HepG2 (cell line): ENCODE results near the gene SLC16A5. TPM values are rescaled to one million over a fixed set of nuclear protein-coding genes. Genes with fewer than 3 reads are reported as not detected.
A peak's percentile ranks its signal among the peaks of the same experiment; 100 is the strongest.

Experiments used
- ATAC-seq: fragments of 200-7000 bp; cut with Tn5 transposase; 3 replicates; pipeline ENCODE4 v1.9.1; 2020; ENCODE audit warnings: mild to moderate bottlenecking, moderate library complexity
- BruUV-seq: library from RNA; stranded (reverse); fragments of 400-500 nt; replicated peaks from 2 replicates; lab custom pipeline; 2021; lab: Mats Ljungman, UMichigan
- CTCF ChIA-PET: fragments of 300-600 bp; formaldehyde crosslinking; extraction: SDS; loops from one replicate; lab custom pipeline; 2021; ENCODE audit warnings: low total read pairs, inconsistent platforms, low intra/inter-chr PET ratio; lab: Yijun Ruan, JAX
- POLR2A ChIA-PET: fragments of 350-600 bp; sonication (Branson Sonifier 250); formaldehyde crosslinking; loops from one replicate; lab custom pipeline; 2020; ENCODE audit warnings: antibody characterized with exemption, inconsistent platforms; lab: Yijun Ruan, JAX
- DNase-seq: peaks from one replicate; pipeline ENCODE4 v3.0.0-alpha.2; 2015; ENCODE audit warnings: low spot score
- FAIRE-seq: peaks from 3 replicates; lab custom pipeline; 2011; peaks lifted over from hg19 to GRCh38; lab: Jason Lieb, UNC
- H2AFZ ChIP-seq: one replicate; pipeline ENCODE4 v1.6.1; 2011; ENCODE audit warnings: low read length, inconsistent platforms
- H3K27ac ChIP-seq: fragments of 300-600 bp; 3 replicates; pipeline ENCODE4 v1.8.0; 2011; ENCODE audit warnings: mixed run types, mild to moderate bottlenecking, mixed read lengths, low read length, inconsistent platforms; ENCODE audit not compliant: insufficient read depth; ENCODE audit errors: extremely low read length
- H3K27me3 ChIP-seq, 2 experiments: fragments of 200-600 bp in 1 of 2; 2 replicates in 1 of 2; 3 replicates in 1 of 2; pipeline versions ENCODE4 v1.6.0 to v1.8.0; 2011; ENCODE audit warnings: low read length in 2 of 2, mild to moderate bottlenecking in 2 of 2, moderate library complexity in 2 of 2, inconsistent platforms in 1 of 2; ENCODE audit not compliant: insufficient read depth in 2 of 2, control insufficient read depth in 1 of 2
- H3K36me3 ChIP-seq, 2 experiments: fragments of 200-600 bp in 1 of 2; replicated peaks in 1 of 2; 2 replicates in 1 of 2; 3 replicates in 1 of 2; pipeline versions ENCODE4 v1.5.1 to v1.8.0; 2011; ENCODE audit warnings: low read length in 2 of 2, inconsistent platforms in 1 of 2; ENCODE audit not compliant: insufficient read depth in 2 of 2, control insufficient read depth in 1 of 2
- H3K4me1 ChIP-seq: 2 replicates; pipeline ENCODE4 v1.5.1; 2012; ENCODE audit warnings: low read length, inconsistent platforms; ENCODE audit not compliant: insufficient read depth
- H3K4me2 ChIP-seq: 2 replicates; pipeline ENCODE4 v1.6.0; 2011; ENCODE audit warnings: low read depth, low read length, inconsistent platforms
- H3K4me3 ChIP-seq, 3 experiments: fragments of 200-600 bp in 1 of 3; sonication (generic), shearing (Covaris generic) in 1 of 3; replicated peaks in 1 of 3; 2 replicates each; pipeline ENCODE4 v1.5.1; 2011 to 2016; ENCODE audit warnings: low read length in 3 of 3, inconsistent platforms in 2 of 3, low read depth in 2 of 3, mild to moderate bottlenecking in 2 of 3, control low read depth in 1 of 3, mixed read lengths in 1 of 3; ENCODE audit not compliant: insufficient read depth in 1 of 3
- H3K79me2 ChIP-seq: one replicate; pipeline ENCODE4 v1.6.1; 2011; ENCODE audit warnings: low read length, inconsistent platforms; ENCODE audit not compliant: insufficient read depth
- H3K9ac ChIP-seq: 2 replicates; pipeline ENCODE4 v1.6.0; 2011; ENCODE audit warnings: mild to moderate bottlenecking, low read depth, low read length, inconsistent platforms; ENCODE audit not compliant: insufficient read depth
- H3K9me3 ChIP-seq: 2 replicates; pipeline ENCODE4 v1.5.1; 2012; ENCODE audit warnings: mild to moderate bottlenecking, low read length
- H4K20me1 ChIP-seq: 2 replicates; pipeline ENCODE4 v1.6.0; 2011; ENCODE audit warnings: inconsistent platforms, mild to moderate bottlenecking, low read length, moderate library complexity; ENCODE audit not compliant: insufficient read depth
- EEA1 ChIP-seq: sonication (generic); formaldehyde crosslinking; IDR thresholded peaks from 2 replicates; pipeline ENCODE4 v1.5.1; 2020; ENCODE audit warnings: mild to moderate bottlenecking, missing genetic modification reagents, borderline replicate concordance
- FOXC1 ChIP-seq: sonication (generic); formaldehyde crosslinking; IDR thresholded peaks from 2 replicates; pipeline ENCODE4 v1.8.0; 2022; ENCODE audit warnings: mild to moderate bottlenecking, missing genetic modification reagents, borderline replicate concordance
- MATR3 ChIP-seq: sonication (generic); formaldehyde crosslinking; IDR thresholded peaks from 2 replicates; pipeline ENCODE4 v1.4.0; 2020; ENCODE audit warnings: missing genetic modification reagents
- ZNF614 ChIP-seq: IDR thresholded peaks from 2 replicates; pipeline ENCODE4 v1.6.1; 2018; ENCODE audit warnings: missing biosample characterization, missing genetic modification reagents, inconsistent platforms, borderline replicate concordance
- ZNF747 ChIP-seq: sonication (generic); formaldehyde crosslinking; IDR thresholded peaks from 2 replicates; pipeline ENCODE4 v1.8.1; 2023; ENCODE audit warnings: missing genetic modification reagents, mild to moderate bottlenecking, borderline replicate concordance
- WGBS: methylation state at CpG from one replicate; pipeline ENCODE4 v1.1.6; 2017; ENCODE audit warnings: low lambda C conversion rate; 5-methylcytosine and 5-hydroxymethylcytosine counted together
- in situ Hi-C: cut with HindIII; loops from 2 replicates; pipeline ENCODE4 v1.10.0; 2017; ENCODE audit warnings: low pct_unique_long_range_greater_than_20kb; ENCODE audit not compliant: extremely low pct_ligation_motif_present
- intact Hi-C: fragments of 100-400 bp; cut with micrococcal nuclease; formaldehyde crosslinking; loops from one replicate; pipeline ENCODE4 v1.10.0; 2022; ENCODE audit not compliant: unreplicated experiment
- polyA plus RNA-seq, 8 experiments: library from polyadenylated mRNA; depleted of rRNA in 3 of 8; stranded (reverse) in 7 of 8; unstranded in 1 of 8; fragments of >200 nt; fragmentation: Illumina TruSeq in 4 of 8; extraction: Trizol in 4 of 8; gene quantifications; 2 replicates each; pipeline versions ENCODE4 v1.2.1 to v1.2.3, GENCODE V29; 2011 to 2016; ENCODE audit warnings: low read depth in 4 of 8, missing spikeins in 1 of 8, mixed read lengths in 1 of 8; ENCODE audit not compliant: insufficient read depth in 1 of 8
- total RNA-seq, 5 experiments: library from RNA; depleted of rRNA; stranded (reverse); fragments of >200 nt; fragmentation: Illumina TruSeq; extraction: Trizol; gene quantifications; 2 replicates each; pipeline ENCODE4 v1.2.3, GENCODE V29; 2016; ENCODE audit warnings: low read depth in 1 of 5
- TF ChIP-seq, protein P1 (sequence below): IDR thresholded peaks from 2 replicates; pipeline ENCODE4 v1.4.0; 2020; ENCODE audit warnings: mild to moderate bottlenecking, missing genetic modification reagents
- TF ChIP-seq, protein P2 (sequence below): sonication (generic); formaldehyde crosslinking; conservative IDR thresholded peaks from 2 replicates; pipeline ENCODE4 v1.4.0; 2020; ENCODE audit warnings: missing genetic modification reagents
- TF ChIP-seq, protein P3 (sequence below): sonication (generic); formaldehyde crosslinking; IDR thresholded peaks from 2 replicates; pipeline ENCODE4 v1.4.0; 2020; ENCODE audit warnings: mild to moderate bottlenecking, missing genetic modification reagents, borderline replicate concordance

SLC16A5 gene
- total and polyA plus RNA-seq, 2 of the 13 experiments (the other 11 are each of a cell fraction or from before 2014, with no cell fraction given): 0.69 to 5.6 TPM

DNA sequence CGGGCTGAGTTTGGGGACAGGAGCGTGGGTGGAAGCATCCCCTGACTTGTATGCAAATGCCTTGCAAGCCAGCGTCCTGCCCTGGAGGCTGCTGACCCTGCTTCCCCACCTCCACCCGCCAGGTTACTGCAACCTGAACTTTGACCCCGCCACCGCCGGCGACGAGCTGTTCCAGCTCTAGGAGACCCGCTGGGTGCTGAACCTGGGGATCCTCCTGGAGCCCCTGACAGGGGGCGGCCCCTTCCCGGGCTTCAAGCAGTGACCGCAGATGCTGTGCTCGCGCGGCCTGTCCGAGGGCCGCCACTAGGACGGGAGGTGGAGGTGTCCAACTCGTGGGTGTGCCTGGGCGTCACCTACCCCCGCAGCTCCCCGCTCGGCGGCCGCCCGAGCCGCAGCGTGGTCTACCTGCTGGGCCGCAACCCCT is 10.7 kb upstream of the SLC16A5 start:
- Histone ChIP-seq H3K9me3 (no peaks in the 10 kb centered on the region), H3K36me3 (no peaks in the 10 kb centered on the region), H2AFZ (no peak overlapping the region), H3K27ac (no peak overlapping the region), H3K79me2 (no peaks in the 10 kb centered on the region), H3K4me1 (peaks cover 92% of the 10 kb centered on the region), H3K4me2 (peak overlapping the region; percentile 79), H3K27me3 (peaks cover 0 to 31% of the 10 kb centered on the region in 2 experiments; a peak in 3 of 5 replicates), H4K20me1 (no peaks in the 10 kb centered on the region), H3K9ac (peak overlapping the region; percentile 35; the same call in 1 of the 2 replicates), H3K4me3 (peak overlapping the region in 2 of 3 experiments; percentile 46 to 66; a peak in 5 of 6 replicates)
- DNase-seq (peak; percentile 76), ATAC-seq (peak; percentile 72), FAIRE-seq (no peak)
- 27% methylated on average over 19 of the region's 30 CpGs for WGBS
- ChIA-PET CTCF (no interaction called here), POLR2A (interaction anchor here (0.6 to 3.6 kb wide), 22 partner anchors 9 to 327 kb away, joined by 3 to 19 read pairs (median 4); partner anchors contain the start of genes ARMC7, ATP5PD, FDXR and KCTD2)
- intact Hi-C loops (no loop called here), in situ Hi-C loops (no loop called here)
- no TSS peak for BruUV-seq
- TF ChIP-seq, protein P1, sequence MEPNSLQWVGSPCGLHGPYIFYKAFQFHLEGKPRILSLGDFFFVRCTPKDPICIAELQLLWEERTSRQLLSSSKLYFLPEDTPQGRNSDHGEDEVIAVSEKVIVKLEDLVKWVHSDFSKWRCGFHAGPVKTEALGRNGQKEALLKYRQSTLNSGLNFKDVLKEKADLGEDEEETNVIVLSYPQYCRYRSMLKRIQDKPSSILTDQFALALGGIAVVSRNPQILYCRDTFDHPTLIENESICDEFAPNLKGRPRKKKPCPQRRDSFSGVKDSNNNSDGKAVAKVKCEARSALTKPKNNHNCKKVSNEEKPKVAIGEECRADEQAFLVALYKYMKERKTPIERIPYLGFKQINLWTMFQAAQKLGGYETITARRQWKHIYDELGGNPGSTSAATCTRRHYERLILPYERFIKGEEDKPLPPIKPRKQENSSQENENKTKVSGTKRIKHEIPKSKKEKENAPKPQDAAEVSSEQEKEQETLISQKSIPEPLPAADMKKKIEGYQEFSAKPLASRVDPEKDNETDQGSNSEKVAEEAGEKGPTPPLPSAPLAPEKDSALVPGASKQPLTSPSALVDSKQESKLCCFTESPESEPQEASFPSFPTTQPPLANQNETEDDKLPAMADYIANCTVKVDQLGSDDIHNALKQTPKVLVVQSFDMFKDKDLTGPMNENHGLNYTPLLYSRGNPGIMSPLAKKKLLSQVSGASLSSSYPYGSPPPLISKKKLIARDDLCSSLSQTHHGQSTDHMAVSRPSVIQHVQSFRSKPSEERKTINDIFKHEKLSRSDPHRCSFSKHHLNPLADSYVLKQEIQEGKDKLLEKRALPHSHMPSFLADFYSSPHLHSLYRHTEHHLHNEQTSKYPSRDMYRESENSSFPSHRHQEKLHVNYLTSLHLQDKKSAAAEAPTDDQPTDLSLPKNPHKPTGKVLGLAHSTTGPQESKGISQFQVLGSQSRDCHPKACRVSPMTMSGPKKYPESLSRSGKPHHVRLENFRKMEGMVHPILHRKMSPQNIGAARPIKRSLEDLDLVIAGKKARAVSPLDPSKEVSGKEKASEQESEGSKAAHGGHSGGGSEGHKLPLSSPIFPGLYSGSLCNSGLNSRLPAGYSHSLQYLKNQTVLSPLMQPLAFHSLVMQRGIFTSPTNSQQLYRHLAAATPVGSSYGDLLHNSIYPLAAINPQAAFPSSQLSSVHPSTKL (CRISPR knock-in tag): peak; percentile 54; the same call in 1 of the 2 replicates
- TF ChIP-seq ZNF614 (peak; percentile 70; the same call in 1 of the 2 replicates), FOXC1 (CRISPR knock-in tag) (peak; percentile 21; the same call in 1 of the 2 replicates), MATR3 (CRISPR knock-in tag) (no peak), EEA1 (peak; percentile 24; the same call in 1 of the 2 replicates), ZNF747 (peak; percentile 33; the same call in 1 of the 2 replicates)
- TF ChIP-seq, protein P2, sequence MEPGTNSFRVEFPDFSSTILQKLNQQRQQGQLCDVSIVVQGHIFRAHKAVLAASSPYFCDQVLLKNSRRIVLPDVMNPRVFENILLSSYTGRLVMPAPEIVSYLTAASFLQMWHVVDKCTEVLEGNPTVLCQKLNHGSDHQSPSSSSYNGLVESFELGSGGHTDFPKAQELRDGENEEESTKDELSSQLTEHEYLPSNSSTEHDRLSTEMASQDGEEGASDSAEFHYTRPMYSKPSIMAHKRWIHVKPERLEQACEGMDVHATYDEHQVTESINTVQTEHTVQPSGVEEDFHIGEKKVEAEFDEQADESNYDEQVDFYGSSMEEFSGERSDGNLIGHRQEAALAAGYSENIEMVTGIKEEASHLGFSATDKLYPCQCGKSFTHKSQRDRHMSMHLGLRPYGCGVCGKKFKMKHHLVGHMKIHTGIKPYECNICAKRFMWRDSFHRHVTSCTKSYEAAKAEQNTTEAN (CRISPR knock-in tag): 0 out of 2 replicates have a peak, but pooled peaks have one; percentile 41
- TF ChIP-seq, protein P3, sequence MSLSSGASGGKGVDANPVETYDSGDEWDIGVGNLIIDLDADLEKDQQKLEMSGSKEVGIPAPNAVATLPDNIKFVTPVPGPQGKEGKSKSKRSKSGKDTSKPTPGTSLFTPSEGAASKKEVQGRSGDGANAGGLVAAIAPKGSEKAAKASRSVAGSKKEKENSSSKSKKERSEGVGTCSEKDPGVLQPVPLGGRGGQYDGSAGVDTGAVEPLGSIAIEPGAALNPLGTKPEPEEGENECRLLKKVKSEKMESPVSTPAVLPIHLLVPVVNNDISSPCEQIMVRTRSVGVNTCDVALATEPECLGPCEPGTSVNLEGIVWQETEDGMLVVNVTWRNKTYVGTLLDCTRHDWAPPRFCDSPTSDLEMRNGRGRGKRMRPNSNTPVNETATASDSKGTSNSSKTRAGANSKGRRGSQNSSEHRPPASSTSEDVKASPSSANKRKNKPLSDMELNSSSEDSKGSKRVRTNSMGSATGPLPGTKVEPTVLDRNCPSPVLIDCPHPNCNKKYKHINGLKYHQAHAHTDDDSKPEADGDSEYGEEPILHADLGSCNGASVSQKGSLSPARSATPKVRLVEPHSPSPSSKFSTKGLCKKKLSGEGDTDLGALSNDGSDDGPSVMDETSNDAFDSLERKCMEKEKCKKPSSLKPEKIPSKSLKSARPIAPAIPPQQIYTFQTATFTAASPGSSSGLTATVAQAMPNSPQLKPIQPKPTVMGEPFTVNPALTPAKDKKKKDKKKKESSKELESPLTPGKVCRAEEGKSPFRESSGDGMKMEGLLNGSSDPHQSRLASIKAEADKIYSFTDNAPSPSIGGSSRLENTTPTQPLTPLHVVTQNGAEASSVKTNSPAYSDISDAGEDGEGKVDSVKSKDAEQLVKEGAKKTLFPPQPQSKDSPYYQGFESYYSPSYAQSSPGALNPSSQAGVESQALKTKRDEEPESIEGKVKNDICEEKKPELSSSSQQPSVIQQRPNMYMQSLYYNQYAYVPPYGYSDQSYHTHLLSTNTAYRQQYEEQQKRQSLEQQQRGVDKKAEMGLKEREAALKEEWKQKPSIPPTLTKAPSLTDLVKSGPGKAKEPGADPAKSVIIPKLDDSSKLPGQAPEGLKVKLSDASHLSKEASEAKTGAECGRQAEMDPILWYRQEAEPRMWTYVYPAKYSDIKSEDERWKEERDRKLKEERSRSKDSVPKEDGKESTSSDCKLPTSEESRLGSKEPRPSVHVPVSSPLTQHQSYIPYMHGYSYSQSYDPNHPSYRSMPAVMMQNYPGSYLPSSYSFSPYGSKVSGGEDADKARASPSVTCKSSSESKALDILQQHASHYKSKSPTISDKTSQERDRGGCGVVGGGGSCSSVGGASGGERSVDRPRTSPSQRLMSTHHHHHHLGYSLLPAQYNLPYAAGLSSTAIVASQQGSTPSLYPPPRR (CRISPR knock-in tag): peak; percentile 66; the same call in 1 of the 2 replicates
